HEK293T (cell line): ENCODE measurements around the gene HBS1L.

Experiments used
- ARNT ChIP-seq: fragments of 450-650 bp; IDR thresholded peaks from 2 replicates; pipeline ENCODE4 v1.6.1; 2017; ENCODE audit warnings: mild to moderate bottlenecking
- CTBP1 ChIP-seq: fragments of 450-650 bp; IDR thresholded peaks from 2 replicates; pipeline ENCODE4 v1.6.1; 2016; ENCODE audit warnings: borderline replicate concordance
- FOXA1 ChIP-seq: fragments of 450-650 bp; IDR thresholded peaks from 2 replicates; pipeline ENCODE4 v1.6.1; 2016; ENCODE audit warnings: mild to moderate bottlenecking
- FOXK2 ChIP-seq: fragments of 450-650 bp; IDR thresholded peaks from 2 replicates; pipeline ENCODE4 v1.6.1; 2016; ENCODE audit warnings: mild to moderate bottlenecking
- FOXM1 ChIP-seq: fragments of 450-650 bp; IDR thresholded peaks from 2 replicates; pipeline ENCODE4 v1.6.1; 2017; ENCODE audit warnings: mild to moderate bottlenecking, borderline replicate concordance
- PKNOX1 ChIP-seq: fragments of 450-650 bp; IDR thresholded peaks from 2 replicates; pipeline ENCODE4 v1.6.1; 2016
- SP1 ChIP-seq: fragments of 450-650 bp; IDR thresholded peaks from 2 replicates; pipeline ENCODE4 v1.6.1; 2017
- SUZ12 ChIP-seq: fragments of 450-650 bp; IDR thresholded peaks from 2 replicates; pipeline ENCODE4 v1.6.1; 2016; ENCODE audit warnings: mild to moderate bottlenecking
- TARDBP ChIP-seq: fragments of 450-650 bp; IDR thresholded peaks from 2 replicates; pipeline ENCODE4 v1.6.1; 2016
- ZNF384 ChIP-seq: fragments of 450-650 bp; IDR thresholded peaks from 2 replicates; pipeline ENCODE4 v1.6.1; 2016

DNA sequence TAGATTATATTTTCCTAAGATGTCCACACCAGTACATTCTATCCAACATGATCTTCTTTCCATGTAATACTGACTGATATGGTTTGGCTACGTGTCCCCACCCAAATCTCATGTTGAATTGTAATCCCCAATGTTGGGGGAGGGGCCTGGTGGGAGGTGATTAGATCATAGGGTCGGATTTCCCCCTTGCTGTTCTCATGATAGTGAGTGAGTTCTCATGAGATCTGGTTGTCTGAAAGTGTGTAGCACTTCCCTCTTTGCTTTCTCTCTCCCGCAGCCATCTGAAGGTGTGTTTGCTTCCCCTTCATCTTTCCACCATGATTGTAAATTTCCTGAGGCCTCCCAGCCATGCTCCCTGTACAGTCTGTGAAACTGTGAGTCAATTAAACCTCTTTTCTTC lies 12.2 kb upstream of the HBS1L start:
- TF ChIP-seq FOXM1 (no peak), ZNF384 (no peak), TARDBP (no peak), CTBP1 (no peak), SP1 (no peak), ARNT (no peak), FOXA1 (no peak), FOXK2 (no peak), PKNOX1 (no peak), SUZ12 (no peak)
